Endothelial cell of umbilical vein (primary cell): Measurements from ENCODE around the gene ZNF331. TPM values are rescaled to one million over a fixed set of nuclear protein-coding genes. Genes with fewer than 3 reads are reported as not detected.
A peak's percentile ranks its signal among the peaks of the same experiment; 100 is the strongest.

Experiments used
- BruUV-seq: library from RNA; stranded (reverse); fragments of 400-500 nt; replicated peaks from 2 replicates; lab custom pipeline; 2021; lab: Mats Ljungman, UMichigan
- CTCF ChIA-PET: fragments of 300-600, 350-600 bp; sonication (Branson Sonifier 250); formaldehyde crosslinking; loops from one replicate; lab custom pipeline; 2021; ENCODE audit warnings: antibody characterized with exemption, inconsistent platforms; lab: Charles Lee
- POLR2A ChIA-PET: fragments of 300-600, 350-600 bp; sonication (Branson Sonifier 250); formaldehyde crosslinking; loops from one replicate; lab custom pipeline; 2021; ENCODE audit warnings: antibody characterized with exemption, inconsistent platforms; lab: Charles Lee
- DNase-seq: peaks from one replicate; pipeline ENCODE4 v3.0.0-alpha.2; 2011; ENCODE audit warnings: low read depth, low spot score
- FAIRE-seq: peaks from 2 replicates; lab custom pipeline; 2011; peaks lifted over from hg19 to GRCh38; lab: Jason Lieb, UNC
- H2AFZ ChIP-seq: 2 replicates; pipeline ENCODE4 v1.6.0; 2012; ENCODE audit warnings: low read depth, low read length, control low read depth, inconsistent platforms
- H3K27ac ChIP-seq: 2 replicates; pipeline ENCODE4 v1.5.1; 2011; ENCODE audit warnings: low read depth, mild to moderate bottlenecking, control low read depth, low read length, moderate library complexity; ENCODE audit not compliant: insufficient read depth
- H3K27me3 ChIP-seq, 2 experiments: 2 replicates each; pipeline versions ENCODE4 v1.6.0 to v1.6.1; 2011; ENCODE audit warnings: low read length in 2 of 2, mixed read lengths in 1 of 2; ENCODE audit not compliant: control insufficient read depth in 2 of 2, insufficient read depth in 2 of 2
- H3K36me3 ChIP-seq, 2 experiments: 2 replicates in 1 of 2; 3 replicates in 1 of 2; pipeline ENCODE4 v1.5.1; 2011; ENCODE audit warnings: low read length in 2 of 2, mild to moderate bottlenecking in 1 of 2, moderate library complexity in 1 of 2; ENCODE audit not compliant: control insufficient read depth in 2 of 2, insufficient read depth in 2 of 2; ENCODE audit errors: extremely low read depth in 1 of 2
- H3K4me1 ChIP-seq: 3 replicates; pipeline ENCODE4 v1.5.1; 2011; ENCODE audit warnings: mild to moderate bottlenecking, low read length; ENCODE audit not compliant: control insufficient read depth, insufficient read depth; ENCODE audit errors: extremely low read depth
- H3K4me2 ChIP-seq: 2 replicates; pipeline ENCODE4 v1.6.1; 2011; ENCODE audit warnings: low read length, control low read depth, mixed read lengths; ENCODE audit not compliant: insufficient read depth
- H3K4me3 ChIP-seq, 3 experiments: fragments of 200-600 bp in 1 of 3; sonication (generic), shearing (Covaris generic) in 1 of 3; replicated peaks in 1 of 3; 2 replicates each; pipeline ENCODE4 v1.5.1; 2011 to 2016; ENCODE audit warnings: control low read depth in 3 of 3, low read length in 3 of 3, mild to moderate bottlenecking in 2 of 3, inconsistent platforms in 1 of 3, low read depth in 1 of 3, moderate library complexity in 1 of 3; ENCODE audit not compliant: insufficient read depth in 1 of 3
- H3K79me2 ChIP-seq: 2 replicates; pipeline ENCODE4 v1.6.0; 2012; ENCODE audit warnings: low read length, inconsistent platforms; ENCODE audit not compliant: control insufficient read depth, insufficient read depth
- H3K9ac ChIP-seq: replicated peaks from 2 replicates; pipeline ENCODE3; 2011; ENCODE audit warnings: low read length, control low read depth; ENCODE audit not compliant: insufficient read depth; ENCODE audit errors: extremely low read depth
- H3K9me1 ChIP-seq: replicated peaks from 3 replicates; pipeline ENCODE4 v1.6.0; 2011; ENCODE audit warnings: mild to moderate bottlenecking, low read length; ENCODE audit not compliant: control insufficient read depth, insufficient read depth; ENCODE audit errors: extremely low read depth
- H3K9me3 ChIP-seq: replicated peaks from 2 replicates; pipeline ENCODE4 v1.5.1; 2012; ENCODE audit warnings: low read length, inconsistent platforms; ENCODE audit not compliant: control insufficient read depth, insufficient read depth
- H4K20me1 ChIP-seq: replicated peaks from 2 replicates; pipeline ENCODE3; 2011; ENCODE audit warnings: mild to moderate bottlenecking, low read length; ENCODE audit not compliant: control insufficient read depth, insufficient read depth; ENCODE audit errors: extremely low read depth
- GATA2 ChIP-seq: IDR thresholded peaks from 2 replicates; pipeline ENCODE4 v1.7.0; 2011; ENCODE audit warnings: low read depth, mild to moderate bottlenecking, moderate library complexity, mixed read lengths, low read length; ENCODE audit not compliant: insufficient read length, insufficient read depth
- POLR2A ChIP-seq: IDR thresholded peaks from 2 replicates; pipeline ENCODE4 v1.6.1; 2012; ENCODE audit warnings: low read depth, mild to moderate bottlenecking, control low read depth, low read length
- POLR2AphosphoS5 ChIP-seq: IDR thresholded peaks from 2 replicates; pipeline ENCODE4 v1.6.1; 2012; ENCODE audit warnings: low read depth, mild to moderate bottlenecking, control low read depth, low read length, moderate library complexity; ENCODE audit not compliant: insufficient read depth
- dilution Hi-C: fragments of 300-500 bp; cut with MboI; formaldehyde crosslinking; loops from one replicate; pipeline ENCODE4 v1.15.0; 2019; ENCODE audit warnings: low sequenced_read_pairs; ENCODE audit not compliant: extremely low pct_ligation_motif_present
- intact Hi-C: fragments of 100-400 bp; cut with micrococcal nuclease; formaldehyde crosslinking; loops from one replicate; pipeline ENCODE4 v1.10.0; 2022
- polyA plus RNA-seq, 4 experiments: library from polyadenylated mRNA; depleted of rRNA in 3 of 4; stranded (reverse) in 3 of 4; unstranded in 1 of 4; fragments of >200 nt; gene quantifications; 2 replicates each; pipeline versions ENCODE4 v1.2.1 to v1.2.3, GENCODE V29; 2011 to 2012; ENCODE audit warnings: missing spikeins in 1 of 4
- total RNA-seq: library from RNA; stranded (reverse); gene quantifications from 2 replicates; pipeline ENCODE4 v1.2.3, GENCODE V29; 2021
- TF ChIP-seq, protein P1 (sequence below): IDR thresholded peaks from 2 replicates; pipeline ENCODE4 v1.6.1; 2011; ENCODE audit not compliant: insufficient read depth, insufficient read length

The ZNF331 gene
- total and polyA plus RNA-seq, 2 donors (not counting 3 experiments of a cell fraction or from before 2014, with no cell fraction given): 6.2 to 11.2 TPM

DNA sequence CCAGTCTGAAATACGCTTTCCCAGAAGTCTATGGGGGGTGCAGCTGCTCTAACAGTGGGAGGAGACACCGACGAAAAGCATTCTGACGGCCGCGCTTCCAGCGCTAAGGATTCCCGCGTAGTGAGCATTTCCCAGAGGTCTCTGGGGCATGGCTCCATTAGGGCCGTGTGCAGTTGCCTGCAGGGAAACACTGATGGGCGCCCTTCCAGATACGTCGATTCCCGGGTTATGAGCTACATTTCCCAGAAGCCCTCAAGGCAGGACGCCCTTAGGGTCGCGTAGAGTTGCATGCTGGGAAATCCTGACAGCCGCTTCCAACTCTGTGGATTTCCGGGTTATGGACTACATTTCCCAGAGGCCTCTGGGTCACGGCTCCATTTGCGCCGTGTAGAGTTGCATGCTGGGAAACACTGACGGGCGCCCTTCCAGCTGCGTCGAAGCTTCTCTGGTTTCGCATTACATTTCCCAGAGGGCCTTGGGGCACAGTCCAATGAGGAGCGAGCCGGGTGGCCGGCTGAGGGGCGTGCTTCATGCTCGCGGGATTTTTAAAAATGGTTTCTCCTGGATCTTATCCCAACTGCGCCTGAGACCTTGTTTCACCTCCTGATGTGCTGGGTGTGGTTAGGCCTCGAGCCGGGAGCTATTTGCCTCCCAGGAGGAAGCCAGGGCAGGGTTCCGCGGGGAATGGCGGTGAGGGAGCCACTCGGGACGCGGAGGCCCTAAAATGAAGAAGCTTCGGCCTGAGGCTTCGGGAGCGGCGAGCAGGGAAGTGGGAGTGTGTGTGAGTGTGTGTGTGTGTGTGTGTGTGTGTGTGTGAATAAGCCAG lies 17.2 kb upstream of the ZNF331 start:
- peak overlapping the region; percentile 69 for H3K4me2 ChIP-seq
- H3K27me3 ChIP-seq: no peaks in the 10 kb centered on the region
- CTCF ChIA-PET: interaction anchor here (0.8 to 1.9 kb wide), 8 partner anchors 10 to 444 kb away, joined by 4 to 10 read pairs (median 5); partner anchors contain the start of gene ZNF761
- H2AFZ ChIP-seq: peak overlapping the region; percentile 95
- dilution Hi-C loops (no loop called here), intact Hi-C loops (loop anchor here (1.0 to 2.0 kb wide), 3 partner anchors 18 to 90 kb away; partner anchors contain the start of genes ZNF331, ZNF761 and ZNF813)
- peak overlapping the region; percentile 42 for H3K9ac ChIP-seq
- TF ChIP-seq, protein P1, sequence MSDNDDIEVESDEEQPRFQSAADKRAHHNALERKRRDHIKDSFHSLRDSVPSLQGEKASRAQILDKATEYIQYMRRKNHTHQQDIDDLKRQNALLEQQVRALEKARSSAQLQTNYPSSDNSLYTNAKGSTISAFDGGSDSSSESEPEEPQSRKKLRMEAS: peak; percentile 77
- TF ChIP-seq GATA2 (no peak), POLR2A (peak; percentile 55), POLR2AphosphoS5 (peak; percentile 43)
- no peaks in the 10 kb centered on the region for H4K20me1 ChIP-seq
- peak overlapping the region; percentile 39 for H3K27ac ChIP-seq
- no peaks in the 10 kb centered on the region for H3K36me3 ChIP-seq
- no peaks in the 10 kb centered on the region for H3K9me3 ChIP-seq
- H3K79me2 ChIP-seq: peaks cover 5% of the 10 kb centered on the region
- no TSS peak for BruUV-seq
- H3K4me3 ChIP-seq: peak overlapping the region; percentile 63 to 79 (median 77)
- FAIRE-seq (peak; percentile 100), DNase-seq (peak; percentile 100)
- peaks cover 8% of the 10 kb centered on the region for H3K4me1 ChIP-seq
- no peaks in the 10 kb centered on the region for H3K9me1 ChIP-seq
- POLR2A ChIA-PET: interaction anchor here (0.8 kb wide), 1 partner anchor 680 kb away, joined by 3 read pairs; the partner anchor contains the start of gene RPS9
